ENCODE measurements around the gene CD34.

Gene CD34

GRCh38 chr1:207831517-207832327, 79.2 kb downstream of the CD34 start:
- peaks cover 5% of the 10 kb centered on the region for H3K4me1 ChIP-seq (ENCODE audit: insufficient read depth, poor library complexity, severe bottlenecking)
- H3K9me3 ChIP-seq (ENCODE audit: severe bottlenecking): no peaks in the 10 kb centered on the region
- no peak for TF ChIP-seq CTCF (IDR thresholded peaks at IDR 0.05; ENCODE audit: poor library complexity, severe bottlenecking)
- ATAC-seq (ENCODE audit: low read depth) (no peak), DNase-seq (ENCODE audit: low spot score) (no peak)
- H3K27me3 ChIP-seq (ENCODE audit: insufficient read depth, poor library complexity, severe bottlenecking): no peaks in the 10 kb centered on the region
- no peak overlapping the region for H3K27ac ChIP-seq (ENCODE audit: poor library complexity, severe bottlenecking)
- no peaks in the 10 kb centered on the region for H3K36me3 ChIP-seq (ENCODE audit: low read depth)
- no peak overlapping the region for H3K4me3 ChIP-seq (ENCODE audit: severe bottlenecking)
